Brain microvascular endothelial cell (primary cell): ENCODE results near the gene HINT1.
"Not testable (repeated sequence)": the region's sequence is repeated elsewhere in the genome, so short reads cannot be mapped to it uniquely, and the experiment has no call there.

Experiments
- DNase-seq: peaks from one replicate; pipeline ENCODE4 v3.0.0-alpha.2; 2020
- H3K27ac ChIP-seq: fragments of 250-450 bp; sonication (Bioruptor Pico); 2 replicates; pipeline ENCODE4 v1.5.1; 2020; ENCODE audit warnings: mild to moderate bottlenecking, moderate library complexity
- H3K27me3 ChIP-seq: fragments of 250-450 bp; sonication (Bioruptor Pico); replicated peaks from 2 replicates; pipeline ENCODE4 v1.5.1; 2020; ENCODE audit warnings: mild to moderate bottlenecking
- H3K36me3 ChIP-seq: fragments of 250-450 bp; sonication (Bioruptor Pico); replicated peaks from 2 replicates; pipeline ENCODE4 v1.5.1; 2020; ENCODE audit warnings: mild to moderate bottlenecking
- H3K4me3 ChIP-seq: 2 replicates; pipeline ENCODE4 v1.5.1; 2011; ENCODE audit warnings: low read depth, mild to moderate bottlenecking, control low read depth, low read length, moderate library complexity
- CTCF ChIP-seq: IDR thresholded peaks from 2 replicates; pipeline ENCODE4 v1.5.1; 2011; ENCODE audit warnings: low read depth, mild to moderate bottlenecking, moderate library complexity, low read length, control low read depth, inconsistent platforms; ENCODE audit errors: missing control alignments
- in situ Hi-C: cut with HindIII; loops from 2 replicates; pipeline ENCODE4 v1.10.0; 2017; ENCODE audit warnings: low sequenced_read_pairs, low pct_ligation_motif_present

Gene HINT1

GRCh38 chr5:131147258-131147657, 17.8 kb downstream of the HINT1 start:
- no peak overlapping the region for H3K27ac ChIP-seq
- no peaks in the 10 kb centered on the region for H3K27me3 ChIP-seq
- no peaks in the 10 kb centered on the region for H3K36me3 ChIP-seq
- DNase-seq: no peak
- in situ Hi-C loops: no loop called here
- no peak for TF ChIP-seq CTCF
- no peak overlapping the region for H3K4me3 ChIP-seq

GRCh38 chr5:131142970-131143617, 22.0 kb downstream of the HINT1 start:
- H3K27ac ChIP-seq: no peak overlapping the region
- TF ChIP-seq CTCF: no peak
- in situ Hi-C loops: no loop called here
- DNase-seq: no peak
- no peak overlapping the region for H3K4me3 ChIP-seq
- H3K36me3 ChIP-seq: no peaks in the 10 kb centered on the region
- no peaks in the 10 kb centered on the region for H3K27me3 ChIP-seq

- no peak overlapping the region for H3K27ac ChIP-seq
- H3K27me3 ChIP-seq: no peaks in the 10 kb centered on the region
- H3K36me3 ChIP-seq: no peaks in the 10 kb centered on the region
- no peak overlapping the region for H3K4me3 ChIP-seq
- in situ Hi-C loops: no loop called here
- DNase-seq: no peak
- TF ChIP-seq CTCF: no peak
Measured at GRCh38 chr5:131139321-131139720, 25.7 kb downstream of the HINT1 start.

- H3K36me3 ChIP-seq, H3K4me3 ChIP-seq, H3K27me3 ChIP-seq, in situ Hi-C loops, DNase-seq, H3K27ac ChIP-seq: not testable (repeated sequence)
Measured at GRCh38 chr5:131138406-131138805, 26.6 kb downstream of the HINT1 start.

GRCh38 chr5:131133091-131133490, 32.0 kb downstream of the HINT1 start:
- DNase-seq, H3K36me3 ChIP-seq, H3K27ac ChIP-seq, in situ Hi-C loops, H3K4me3 ChIP-seq, H3K27me3 ChIP-seq: not testable (repeated sequence)

- no peak for DNase-seq
- TF ChIP-seq CTCF: no peak
- Histone ChIP-seq H3K4me3 (no peak overlapping the region), H3K27me3 (no peaks in the 10 kb centered on the region), H3K36me3 (no peaks in the 10 kb centered on the region), H3K27ac (no peak overlapping the region)
- in situ Hi-C loops: no loop called here
Measured at GRCh38 chr5:131129306-131129705, 35.8 kb downstream of the HINT1 start.

GRCh38 chr5:131127244-131127643, 37.8 kb downstream of the HINT1 start:
- H3K27me3 ChIP-seq, DNase-seq, H3K4me3 ChIP-seq, H3K27ac ChIP-seq, in situ Hi-C loops, H3K36me3 ChIP-seq: not testable (repeated sequence)
